Inflammatory macrophage treated with lipopolysaccharide for 4 hours (primary cell): ENCODE results near the gene TBC1D5.
"Not testable (repeated sequence)": the region's sequence is repeated elsewhere in the genome, so short reads cannot be mapped to it uniquely, and the experiment has no call there.

Experiments
- DNase-seq: peaks from one replicate; pipeline ENCODE4 v3.0.0-alpha.2; 2020

Gene TBC1D5

GRCh38 chr3:17532446-17532845 is 210.0 kb downstream of the TBC1D5 start:
- DNase-seq: not testable (repeated sequence)

DNA sequence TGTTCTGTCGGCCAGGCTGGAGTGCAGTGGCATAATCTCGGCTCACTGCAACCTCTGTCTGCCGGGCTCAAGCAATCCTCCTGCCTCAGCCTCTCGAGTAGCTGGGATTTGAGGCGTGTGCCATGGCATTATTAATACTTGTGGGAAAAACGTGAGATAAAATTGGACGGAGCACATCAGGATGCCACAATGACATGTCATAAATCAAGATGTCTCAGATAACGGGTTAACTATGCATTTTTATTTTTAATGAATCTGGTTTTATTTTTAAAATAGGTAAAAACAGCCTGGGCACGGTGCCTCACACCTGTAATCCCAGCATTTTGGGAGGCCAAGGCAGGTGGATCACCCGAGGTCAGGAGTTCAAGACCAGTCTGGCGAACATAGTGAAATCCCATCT is 212.8 kb downstream of the TBC1D5 start:
- DNase-seq: no peak

GRCh38 chr3:17518189-17519059 is 224.0 kb downstream of the TBC1D5 start:
- no peak for DNase-seq

GRCh38 chr3:17515445-17516234 is 226.8 kb downstream of the TBC1D5 start:
- DNase-seq: no peak

GRCh38 chr3:17514597-17514996 is 227.8 kb downstream of the TBC1D5 start:
- DNase-seq: no peak

GRCh38 chr3:17510265-17510664 is 232.2 kb downstream of the TBC1D5 start:
- DNase-seq: no peak

DNA sequence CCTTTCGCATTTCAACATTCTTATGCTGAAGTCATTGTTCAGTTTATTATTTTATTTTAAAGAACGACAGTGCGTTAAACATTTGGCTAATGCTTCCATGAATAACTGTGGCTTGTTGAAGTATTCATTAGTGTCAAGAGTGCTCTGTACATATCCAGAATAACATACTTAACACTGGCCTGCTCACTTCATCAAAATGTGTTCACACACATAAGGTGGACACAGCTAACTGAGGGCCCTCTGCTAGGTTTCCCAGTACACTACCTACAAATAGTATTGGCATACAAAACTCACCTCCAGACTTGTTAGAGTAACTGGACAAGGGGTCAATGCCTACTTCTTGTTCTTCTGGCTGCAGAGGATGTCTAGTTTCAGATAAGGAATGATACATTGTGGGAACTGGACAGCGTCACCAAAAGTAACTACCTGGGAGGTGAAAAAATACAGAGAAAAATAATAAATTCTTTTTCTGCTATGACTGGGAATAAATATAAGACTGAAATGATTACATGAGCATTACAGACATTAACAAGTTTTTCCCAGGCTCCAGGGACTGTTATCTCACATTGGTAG is 234.2 kb downstream of the TBC1D5 start:
- no peak for DNase-seq

DNA sequence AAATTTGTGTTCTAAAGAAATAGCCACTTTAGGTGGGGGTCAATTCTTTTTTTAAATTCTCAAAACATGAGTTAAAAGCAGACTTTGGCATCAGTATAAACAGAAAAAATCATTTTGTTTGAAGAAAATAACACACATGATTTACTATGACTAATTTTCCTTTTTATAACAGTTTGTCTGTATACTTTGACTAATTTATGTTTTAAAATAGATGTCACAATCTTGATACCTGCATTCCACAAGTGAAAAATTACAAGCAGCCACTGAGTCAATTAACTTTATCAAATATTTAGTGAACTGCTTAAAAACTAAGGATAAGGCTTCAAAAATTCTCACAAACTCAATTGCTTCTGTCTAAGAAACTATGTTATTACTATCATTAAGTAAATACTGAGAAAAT is 235.0 kb downstream of the TBC1D5 start:
- DNase-seq: no peak

GRCh38 chr3:17505856-17506255 is 236.6 kb downstream of the TBC1D5 start:
- no peak for DNase-seq

DNA sequence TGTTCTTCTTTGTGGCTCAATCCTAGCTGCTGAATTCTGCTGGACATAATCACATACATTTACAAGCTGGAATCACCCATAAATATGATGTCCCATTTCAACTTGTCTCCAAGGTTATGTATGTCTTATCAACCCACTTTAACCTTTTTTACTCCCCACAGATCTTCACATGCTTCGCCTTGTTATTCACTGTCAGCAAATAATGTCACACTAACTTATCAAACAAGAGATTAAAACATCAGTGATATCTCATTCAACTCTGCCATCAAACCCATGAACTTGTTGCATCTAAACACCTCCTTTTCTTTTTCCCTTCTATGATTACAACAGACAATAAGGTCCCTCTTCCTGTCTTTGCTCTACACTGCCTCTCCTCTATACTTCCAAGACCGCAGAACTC is 240.7 kb downstream of the TBC1D5 start:
- DNase-seq: no peak

GRCh38 chr3:17500618-17501017 is 241.8 kb downstream of the TBC1D5 start:
- DNase-seq: peak; percentile 21

- DNase-seq: no peak
Measured at GRCh38 chr3:17494117-17494809, 248.2 kb downstream of the TBC1D5 start.

DNA sequence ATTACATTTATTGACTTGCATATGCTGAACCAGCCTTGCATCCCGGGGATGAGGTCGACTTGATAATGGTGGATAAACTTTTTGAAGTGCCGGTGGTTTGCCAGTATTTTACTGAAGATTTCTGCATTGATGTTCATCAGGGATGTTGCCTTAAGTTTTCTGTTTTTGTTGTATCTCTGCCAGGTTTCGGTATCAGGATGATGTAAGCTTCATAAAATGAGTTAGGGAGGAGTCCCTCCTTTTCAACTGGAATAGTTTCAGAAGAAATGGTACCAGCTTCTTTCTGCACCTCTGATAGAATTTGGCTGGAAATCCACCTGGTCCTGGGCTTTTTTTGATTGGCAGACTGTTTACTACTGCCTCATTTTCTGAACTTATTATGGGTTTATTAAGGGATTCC is 250.8 kb downstream of the TBC1D5 start:
- no peak for DNase-seq

- DNase-seq: not testable (repeated sequence)
Measured at GRCh38 chr3:17491190-17491589, 251.2 kb downstream of the TBC1D5 start.

GRCh38 chr3:17489139-17489538 is 253.3 kb downstream of the TBC1D5 start:
- no peak for DNase-seq

DNA sequence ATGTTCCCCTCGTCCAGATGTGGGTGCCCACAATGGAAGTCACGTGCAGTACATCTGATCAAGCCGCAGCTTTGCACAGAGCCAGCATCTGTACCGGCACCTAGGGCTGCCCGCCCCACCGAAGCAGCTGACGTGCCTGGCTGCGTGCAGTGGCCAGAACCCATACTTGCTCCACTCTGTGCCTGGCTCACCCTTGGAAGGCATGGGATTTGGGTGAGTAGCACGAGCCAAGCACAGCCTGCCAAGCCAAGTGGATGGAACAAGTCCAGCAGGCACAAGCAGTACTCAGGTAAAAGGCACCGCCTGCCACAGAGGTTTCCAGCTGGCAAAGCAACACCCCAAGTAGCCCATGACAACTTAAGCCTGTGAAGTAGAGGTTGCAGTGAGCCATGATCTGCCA is 261.3 kb downstream of the TBC1D5 start:
- DNase-seq: no peak

DNA sequence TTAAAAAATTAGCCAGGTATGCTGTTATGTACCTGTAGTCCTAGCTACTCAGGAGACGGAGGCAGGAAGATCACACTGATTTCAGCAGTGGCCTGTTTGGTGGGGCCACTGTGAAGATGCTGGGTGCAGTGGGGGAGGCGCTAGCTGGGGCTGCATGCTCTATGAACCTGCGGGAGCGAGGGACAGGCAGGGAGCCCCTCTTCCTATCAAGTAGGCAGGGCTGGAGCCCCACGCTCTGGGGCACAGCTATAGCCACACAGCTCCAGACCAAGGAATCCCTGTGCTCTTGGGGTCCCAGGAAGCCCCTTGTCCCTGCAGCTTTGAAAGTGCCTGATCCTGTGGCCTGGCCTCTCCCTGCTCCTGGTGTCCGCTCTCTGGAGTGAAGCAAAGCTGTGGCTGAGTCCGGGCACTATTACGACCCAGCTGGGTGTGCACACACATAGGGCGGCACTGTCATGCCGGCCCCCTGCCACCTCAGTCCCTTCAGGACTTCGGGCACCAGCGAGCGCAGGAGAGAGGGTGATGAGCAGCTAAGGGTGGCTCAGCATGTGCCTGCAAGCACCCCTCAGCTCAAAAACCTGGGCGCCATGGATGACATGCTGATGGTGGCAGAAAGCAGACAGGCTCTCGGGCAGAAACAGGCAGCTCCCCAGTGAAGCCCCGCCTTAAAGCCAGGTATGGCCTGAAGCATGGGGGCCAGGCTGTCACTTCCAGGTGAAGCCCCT is 262.6 kb downstream of the TBC1D5 start:
- no peak for DNase-seq

DNA sequence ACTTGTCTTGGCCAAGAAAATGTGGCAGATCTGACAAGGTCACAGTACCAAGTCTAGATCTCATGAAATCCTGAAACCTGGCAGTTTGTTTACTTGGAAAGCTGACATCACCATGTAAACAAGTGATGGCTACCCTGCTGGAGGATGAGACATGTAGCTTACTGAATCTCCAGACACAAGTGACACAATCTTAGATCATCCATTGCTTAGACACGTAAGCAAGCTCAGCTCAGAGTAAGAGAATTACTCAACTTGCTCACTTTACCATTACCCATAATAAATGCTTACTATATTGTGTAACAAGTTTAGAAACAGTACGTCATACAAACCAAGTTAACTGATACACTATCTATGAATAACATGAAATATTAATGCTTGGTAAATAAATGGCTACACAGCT is 263.8 kb downstream of the TBC1D5 start:
- peak; percentile 48 for DNase-seq

DNA sequence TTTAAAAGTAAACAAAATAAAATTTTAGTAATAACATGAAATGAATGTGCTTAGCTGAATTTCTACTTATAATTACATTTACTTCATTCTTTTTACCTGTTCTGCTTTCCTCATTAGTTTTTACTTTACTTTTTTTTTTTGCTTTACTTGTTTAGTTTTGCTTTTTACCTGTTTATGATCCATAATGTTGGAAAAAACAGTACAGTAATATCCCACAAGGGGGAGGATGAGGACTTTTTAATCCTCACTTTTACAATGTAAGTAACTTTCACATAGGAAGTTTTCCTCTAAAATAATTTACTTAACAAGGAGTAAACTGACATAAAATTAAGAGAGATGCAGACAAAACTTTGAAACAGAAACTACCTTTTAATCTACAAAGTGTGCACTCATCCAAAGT is 268.7 kb downstream of the TBC1D5 start:
- DNase-seq: no peak

- no peak for DNase-seq
Measured at GRCh38 chr3:17469954-17470353, 272.5 kb downstream of the TBC1D5 start.

DNA sequence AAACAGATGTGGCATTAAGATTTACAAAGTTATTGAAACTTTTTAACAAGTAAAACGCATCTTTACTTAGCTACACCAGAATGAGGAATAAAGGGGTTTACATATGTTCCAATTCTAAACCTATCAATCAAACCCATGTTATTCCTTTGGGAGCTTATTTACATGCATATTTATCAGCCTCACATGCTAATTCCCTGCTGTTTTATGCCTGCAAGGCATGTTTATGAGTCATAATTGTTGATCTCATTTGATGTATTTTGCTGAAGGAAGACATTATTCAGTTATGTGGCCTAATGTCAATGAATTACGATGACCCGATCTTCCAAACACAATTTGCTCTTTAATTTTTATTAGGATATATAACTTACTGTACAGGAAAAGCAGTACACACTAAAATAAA is 272.9 kb downstream of the TBC1D5 start:
- no peak for DNase-seq

DNA sequence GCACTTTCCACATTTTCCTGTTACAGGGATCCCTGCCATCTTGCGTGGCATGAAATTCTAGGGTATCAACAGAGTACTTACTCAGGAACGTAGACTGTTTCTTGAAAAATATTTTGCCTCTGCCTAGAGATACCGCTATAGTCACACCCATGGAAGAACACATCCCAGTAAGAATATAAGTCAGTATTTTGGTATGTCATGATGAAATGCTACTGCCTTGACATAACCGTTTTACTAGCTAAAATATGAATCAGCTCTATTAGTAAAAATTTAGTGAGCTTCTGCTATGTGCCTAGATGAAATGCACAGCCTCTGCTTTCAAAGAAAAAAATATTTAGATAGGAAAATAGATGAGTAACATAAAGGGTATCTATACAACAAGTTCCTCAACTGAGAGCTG is 276.4 kb downstream of the TBC1D5 start:
- DNase-seq: no peak
